NCI-H345 (cell line): Measurements from ENCODE around the gene PP2D1.
A peak's percentile ranks its signal among the peaks of the same experiment; 100 is the strongest.
"Not testable (repeated sequence)": the region's sequence is repeated elsewhere in the genome, so short reads cannot be mapped to it uniquely, and the experiment has no call there.

Source experiments
- DNase-seq: peaks from one replicate; lab custom pipeline; 2025; lab: John Stamatoyannopoulos, UW

The PP2D1 gene

DNA sequence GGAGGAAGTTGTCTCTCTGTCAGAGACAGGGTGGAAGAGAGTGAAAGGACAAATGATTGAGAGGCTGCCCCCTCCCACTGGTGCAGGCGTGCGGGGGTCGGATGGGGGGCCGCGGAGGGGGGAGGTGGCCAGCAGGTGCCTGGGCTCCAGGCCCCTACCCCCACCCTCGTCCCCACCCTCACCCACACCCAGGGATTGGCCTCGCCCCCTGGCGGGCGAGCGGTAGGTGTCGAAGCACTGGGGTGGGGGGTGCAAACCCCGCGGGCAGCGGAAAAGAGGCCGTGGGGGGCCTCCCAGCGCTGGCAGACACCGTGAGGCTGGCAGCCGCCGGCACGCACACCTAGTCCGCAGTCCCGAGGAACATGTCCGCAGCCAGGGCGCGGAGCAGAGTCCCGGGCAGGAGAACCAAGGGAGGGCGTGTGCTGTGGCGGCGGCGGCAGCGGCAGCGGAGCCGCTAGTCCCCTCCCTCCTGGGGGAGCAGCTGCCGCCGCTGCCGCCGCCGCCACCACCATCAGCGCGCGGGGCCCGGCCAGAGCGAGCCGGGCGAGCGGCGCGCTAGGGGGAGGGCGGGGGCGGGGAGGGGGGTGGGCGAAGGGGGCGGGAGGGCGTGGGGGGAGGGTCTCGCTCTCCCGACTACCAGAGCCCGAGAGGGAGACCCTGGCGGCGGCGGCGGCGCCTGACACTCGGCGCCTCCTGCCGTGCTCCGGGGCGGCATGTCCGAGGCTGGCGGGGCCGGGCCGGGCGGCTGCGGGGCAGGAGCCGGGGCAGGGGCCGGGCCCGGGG lies 27.9 kb upstream of the PP2D1 start, which contains the start of gene KAT2B:
KAT2B (plus strand) TSS at position 682 of the 783 bp plus-strand sequence; CDS start at position 714, 32 bp downstream.
- DNase-seq = peak; percentile 72

DNA sequence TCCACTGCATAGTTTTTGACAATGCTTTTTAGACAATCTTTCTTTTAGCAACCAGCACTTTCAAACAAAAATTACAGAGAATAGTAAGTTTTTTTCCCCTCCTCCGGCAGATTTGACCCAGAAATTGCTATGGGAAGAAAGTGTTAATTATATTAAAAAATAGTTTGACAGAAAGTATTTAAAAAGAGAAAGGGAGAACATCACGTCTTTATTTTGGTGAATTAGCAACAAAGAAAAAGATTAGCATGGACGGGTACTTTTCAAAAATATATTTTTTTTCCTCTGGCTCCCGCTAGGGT lies 27.4 kb upstream of the PP2D1 start:
- no peak for DNase-seq

GRCh38 chr3:20038699-20039465 lies 26.8 kb upstream of the PP2D1 start:
- no peak for DNase-seq

GRCh38 chr3:20037255-20037996 lies 25.4 kb upstream of the PP2D1 start:
- no peak for DNase-seq

DNA sequence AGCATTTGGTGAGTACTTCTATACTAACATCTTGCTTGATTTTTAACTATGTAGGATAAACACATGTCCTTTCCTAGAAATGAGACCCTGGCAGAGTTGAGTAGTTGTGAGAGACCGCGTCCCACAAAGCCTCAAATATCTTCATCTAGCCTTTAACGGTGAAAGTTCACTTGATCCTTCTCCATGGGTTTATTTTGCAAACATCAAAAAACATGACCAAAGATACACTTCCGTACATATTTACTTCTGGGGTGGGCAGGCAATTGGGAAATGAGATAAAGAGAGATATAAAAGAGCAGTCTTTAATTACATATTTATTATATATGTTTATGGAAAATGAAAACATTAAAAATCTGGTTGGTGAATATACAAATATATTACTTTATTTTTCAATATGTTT lies 23.0 kb upstream of the PP2D1 start:
- DNase-seq = no peak

- DNase-seq = not testable (repeated sequence)
These were observed 19.9 kb upstream of the PP2D1 start for GRCh38 chr3:20031939-20032338.

GRCh38 chr3:20028905-20029331 lies 16.9 kb upstream of the PP2D1 start:
- DNase-seq = no peak

- DNase-seq = no peak
These were observed 15.1 kb upstream of the PP2D1 start for GRCh38 chr3:20027136-20027535.

- no peak for DNase-seq
These were observed 11.8 kb upstream of the PP2D1 start for GRCh38 chr3:20023623-20024405.

- DNase-seq = no peak
These were observed 11.0 kb upstream of the PP2D1 start for GRCh38 chr3:20022954-20023622.

- not testable (repeated sequence) for DNase-seq
These were observed 4.0 kb upstream of the PP2D1 start for GRCh38 chr3:20016076-20016475.

DNA sequence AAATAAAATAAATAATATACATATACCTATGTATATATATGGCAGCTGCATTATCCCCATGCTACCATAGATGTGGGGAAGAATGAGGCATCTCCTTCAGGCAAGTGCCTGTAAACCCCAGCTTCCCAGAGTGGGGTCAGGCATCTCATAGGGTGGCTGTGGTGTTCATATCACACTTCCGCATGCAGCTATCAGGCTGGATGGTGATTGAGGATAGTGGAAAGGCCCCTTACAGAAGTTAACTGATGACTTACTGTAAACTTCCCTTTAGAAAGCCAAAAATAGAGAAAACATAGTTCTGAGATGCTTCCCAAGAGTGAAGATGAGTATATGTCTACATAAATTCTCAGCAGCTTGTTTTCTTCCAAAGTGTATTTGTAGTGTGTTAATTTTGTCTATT lies 3.5 kb upstream of the PP2D1 start:
- DNase-seq = no peak

DNA sequence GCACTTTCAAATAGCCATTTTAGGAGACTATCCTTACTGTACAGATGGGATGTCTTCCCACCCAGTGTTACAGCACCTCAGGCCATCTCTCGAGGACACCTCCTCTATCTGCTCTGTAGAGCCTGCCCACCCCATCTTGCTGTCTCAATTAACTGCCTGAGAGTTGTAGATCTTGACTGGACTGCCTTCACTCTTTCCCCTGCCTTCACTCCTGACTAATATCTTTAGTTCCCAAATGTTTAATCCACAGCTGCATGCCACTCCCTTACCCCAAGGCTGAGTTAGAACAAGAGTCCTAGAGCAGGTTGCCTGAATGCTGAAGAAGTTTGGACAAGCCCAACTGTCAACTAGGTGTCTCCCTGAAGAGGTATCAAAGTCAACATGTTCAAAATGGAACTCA lies 1.3 kb upstream of the PP2D1 start:
- no peak for DNase-seq

- no peak for DNase-seq
These were observed 3.4 kb downstream of the PP2D1 start for GRCh38 chr3:20008646-20009045.

DNA sequence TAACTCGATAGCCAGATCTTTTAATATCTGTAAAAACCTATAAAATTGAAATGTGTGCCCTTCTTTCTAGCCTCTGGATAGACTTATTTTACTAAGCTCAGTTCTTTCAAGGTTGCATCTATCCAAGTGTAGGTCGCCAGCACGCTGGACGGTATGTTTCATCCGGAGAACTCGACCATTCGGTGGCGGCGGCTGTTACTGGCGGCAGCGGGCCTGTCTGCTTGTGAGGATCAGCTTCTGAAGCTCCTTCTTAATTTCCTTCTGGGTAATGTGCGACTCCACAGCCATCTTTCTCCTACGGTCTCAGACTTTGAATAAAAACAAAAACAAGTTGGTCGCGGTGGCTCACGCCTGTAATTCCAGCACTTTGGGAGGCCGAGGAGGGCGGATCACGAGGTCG lies 4.1 kb downstream of the PP2D1 start:
- no peak for DNase-seq

DNA sequence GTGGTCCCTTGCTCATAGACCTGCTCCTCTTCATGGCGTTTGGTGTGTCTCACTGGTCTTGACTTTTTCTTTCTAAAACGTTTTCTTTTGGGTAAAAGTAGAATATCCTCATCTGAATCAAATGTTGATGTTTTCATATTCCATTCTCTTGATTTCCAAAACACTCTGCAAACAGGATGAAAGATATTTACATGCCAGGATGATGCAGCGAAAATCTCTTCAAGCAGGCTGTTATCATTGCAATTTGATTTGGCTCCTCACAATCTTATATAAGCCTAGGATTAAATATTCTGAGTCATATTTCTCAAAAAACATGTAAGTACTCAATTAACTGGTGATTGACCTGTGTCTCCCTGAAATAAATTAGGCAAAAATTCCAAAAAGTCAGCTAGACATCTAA lies 10.1 kb downstream of the PP2D1 start:
- DNase-seq = no peak

- no peak for DNase-seq
These were observed 14.6 kb downstream of the PP2D1 start for GRCh38 chr3:19997502-19997901.

DNA sequence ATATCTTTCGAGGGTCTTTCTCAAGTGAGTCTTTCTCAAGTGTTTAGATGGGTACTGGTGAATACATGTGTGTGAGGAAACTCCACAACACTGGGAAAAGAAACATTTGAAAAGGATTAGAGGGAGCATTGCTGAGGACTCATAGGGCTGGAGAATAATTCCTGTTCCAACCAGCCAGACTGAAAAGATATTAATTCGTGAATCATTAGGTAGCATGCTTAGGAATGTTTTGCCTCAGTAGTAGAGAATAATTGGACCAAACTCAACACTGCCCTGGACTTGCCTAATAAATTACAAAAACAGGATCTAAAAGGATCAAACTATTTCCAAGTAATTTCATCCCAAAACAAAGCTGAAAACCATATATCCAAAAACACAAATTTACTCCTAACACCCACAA lies 17.3 kb downstream of the PP2D1 start:
- no peak for DNase-seq

- not testable (repeated sequence) for DNase-seq
These were observed 23.2 kb downstream of the PP2D1 start for GRCh38 chr3:19988904-19989303.

GRCh38 chr3:19972054-19972453 lies 40.0 kb downstream of the PP2D1 start:
- no peak for DNase-seq

GRCh38 chr3:19970327-19970726 lies 41.7 kb downstream of the PP2D1 start:
- no peak for DNase-seq
